ENCODE measurements around the gene EOMES. TPM values are rescaled to one million over a fixed set of nuclear protein-coding genes. Genes with fewer than 3 reads are reported as not detected.
"Not testable (repeated sequence)": the region's sequence is repeated elsewhere in the genome, so short reads cannot be mapped to it uniquely, and the experiment has no call there.

The EOMES gene
- polyA plus RNA-seq (ENCODE audit: low read depth in 6 of 6) = under 1 TPM in 3 of 6 donors, not detected in 3; 0.27 to 0.40 (median 0.28) TPM

GRCh38 chr3:27721717-27722564 is at the start of gene EOMES:
Gene EOMES, minus strand, starts transcription at chr3:27722323. Its CDS starts 29 bp downstream, at chr3:27722294.
- Mint-ChIP-seq H3K4me1 (peaks cover 17 to 36% (median 29%) of the 10 kb centered on the region in 3 donors), H3K9me3 (peaks cover 0 to 9% (median 0%) of the 10 kb centered on the region in 7 donors), H3K4me3 (peak within 1 kb of the TSS; percentile 78 to 91 (median 84)), H3K27ac (peak within 1 kb of the TSS in 2 of 6 donors; percentile 41 to 93), H3K27me3 (peaks cover 83 to 86% (median 83%) of the 10 kb centered on the region in 3 donors), H3K36me3 (no peaks in the 10 kb centered on the region)
- peak; percentile 48 for DNase-seq
- ATAC-seq (ENCODE audit: low read depth in 2 of 2) = peak; percentile 74 to 79

GRCh38 chr3:27770384-27770783 is 48.3 kb upstream of the EOMES start:
- H3K4me1 Mint-ChIP-seq; ATAC-seq (ENCODE audit: low read depth in 2 of 2); H3K27ac Mint-ChIP-seq; H3K9me3 Mint-ChIP-seq; H3K4me3 Mint-ChIP-seq; DNase-seq; H3K36me3 Mint-ChIP-seq: not testable (repeated sequence)
- H3K27me3 Mint-ChIP-seq = peaks cover 4 to 35% (median 23%) of the 10 kb centered on the region in 3 donors

GRCh38 chr3:27767000-27767399 is 44.9 kb upstream of the EOMES start:
- ATAC-seq (ENCODE audit: low read depth in 2 of 2) = no peak
- peak overlapping the region in 1 of 6 donors; percentile 2 for H3K27ac Mint-ChIP-seq
- H3K4me1 Mint-ChIP-seq = no peaks in the 10 kb centered on the region
- peaks cover 0 to 29% (median 15%) of the 10 kb centered on the region in 3 donors for H3K27me3 Mint-ChIP-seq
- H3K9me3 Mint-ChIP-seq = peaks cover 0 to 4% (median 0%) of the 10 kb centered on the region in 7 donors
- no peak for DNase-seq
- no peak overlapping the region for H3K4me3 Mint-ChIP-seq
- H3K36me3 Mint-ChIP-seq = no peaks in the 10 kb centered on the region

- H3K27me3 Mint-ChIP-seq = peaks cover 8 to 19% (median 19%) of the 10 kb centered on the region in 3 donors
- H3K9me3 Mint-ChIP-seq = no peaks in the 10 kb centered on the region
- H3K4me3 Mint-ChIP-seq = no peak overlapping the region
- no peaks in the 10 kb centered on the region for H3K4me1 Mint-ChIP-seq
- H3K27ac Mint-ChIP-seq = no peak overlapping the region
- no peak for DNase-seq
- ATAC-seq (ENCODE audit: low read depth in 2 of 2) = no peak
- H3K36me3 Mint-ChIP-seq = no peaks in the 10 kb centered on the region
Observed at GRCh38 chr3:27758083-27758482, 36.0 kb upstream of the EOMES start.

- H3K4me1 Mint-ChIP-seq = no peaks in the 10 kb centered on the region
- H3K27me3 Mint-ChIP-seq = peaks cover 0 to 20% (median 19%) of the 10 kb centered on the region in 3 donors
- H3K9me3 Mint-ChIP-seq = no peaks in the 10 kb centered on the region
- no peak overlapping the region for H3K27ac Mint-ChIP-seq
- no peak overlapping the region for H3K4me3 Mint-ChIP-seq
- ATAC-seq (ENCODE audit: low read depth in 2 of 2) (no peak), DNase-seq (no peak)
- no peaks in the 10 kb centered on the region for H3K36me3 Mint-ChIP-seq
Observed at GRCh38 chr3:27756877-27757276, 34.8 kb upstream of the EOMES start.

- ATAC-seq (ENCODE audit: low read depth in 2 of 2) = no peak
- DNase-seq = no peak
- peaks cover 9 to 31% (median 18%) of the 10 kb centered on the region in 3 donors for H3K27me3 Mint-ChIP-seq
- no peaks in the 10 kb centered on the region for H3K36me3 Mint-ChIP-seq
- no peak overlapping the region for H3K27ac Mint-ChIP-seq
- no peak overlapping the region for H3K4me3 Mint-ChIP-seq
- no peaks in the 10 kb centered on the region for H3K9me3 Mint-ChIP-seq
- no peaks in the 10 kb centered on the region for H3K4me1 Mint-ChIP-seq
Observed at GRCh38 chr3:27752926-27753325, 30.8 kb upstream of the EOMES start.

GRCh38 chr3:27749643-27750042 is 27.5 kb upstream of the EOMES start:
- Mint-ChIP-seq H3K36me3 (no peaks in the 10 kb centered on the region), H3K27ac (no peak overlapping the region), H3K4me1 (no peaks in the 10 kb centered on the region), H3K27me3 (peaks cover 17 to 32% (median 21%) of the 10 kb centered on the region in 3 donors), H3K9me3 (no peaks in the 10 kb centered on the region), H3K4me3 (no peak overlapping the region)
- DNase-seq (no peak), ATAC-seq (ENCODE audit: low read depth in 2 of 2) (no peak)

GRCh38 chr3:27746838-27747237 is 24.7 kb upstream of the EOMES start:
- Mint-ChIP-seq H3K9me3 (peaks cover 4 to 9% (median 7%) of the 10 kb centered on the region in 7 donors), H3K36me3 (peaks cover 0 to 14% of the 10 kb centered on the region in 2 donors), H3K27ac (no peak overlapping the region), H3K4me3 (no peak overlapping the region), H3K4me1 (no peaks in the 10 kb centered on the region), H3K27me3 (peaks cover 26 to 45% (median 38%) of the 10 kb centered on the region in 3 donors)
- ATAC-seq (ENCODE audit: low read depth in 2 of 2) (no peak), DNase-seq (no peak)

GRCh38 chr3:27740854-27741253 is 18.7 kb upstream of the EOMES start:
- no peak for DNase-seq
- Mint-ChIP-seq H3K27ac (no peak overlapping the region), H3K4me1 (no peaks in the 10 kb centered on the region), H3K27me3 (peaks cover 25 to 55% (median 46%) of the 10 kb centered on the region in 3 donors), H3K9me3 (peaks cover 6 to 12% (median 7%) of the 10 kb centered on the region in 7 donors), H3K4me3 (no peak overlapping the region), H3K36me3 (peaks cover 0 to 14% of the 10 kb centered on the region in 2 donors)
- no peak for ATAC-seq (ENCODE audit: low read depth in 2 of 2)

- no peak for ATAC-seq (ENCODE audit: low read depth in 2 of 2)
- H3K36me3 Mint-ChIP-seq = no peaks in the 10 kb centered on the region
- H3K4me1 Mint-ChIP-seq = no peaks in the 10 kb centered on the region
Observed at GRCh38 chr3:27737091-27737490, 15.0 kb upstream of the EOMES start.

GRCh38 chr3:27730774-27731659 is 8.9 kb upstream of the EOMES start:
- H3K4me1 Mint-ChIP-seq = peaks cover 20 to 32% (median 30%) of the 10 kb centered on the region in 3 donors
- DNase-seq (no peak), ATAC-seq (ENCODE audit: low read depth in 2 of 2) (no peak)
- no peaks in the 10 kb centered on the region for H3K36me3 Mint-ChIP-seq
- H3K9me3 Mint-ChIP-seq = peaks cover 0 to 8% (median 0%) of the 10 kb centered on the region in 7 donors
- peaks cover 76 to 82% (median 78%) of the 10 kb centered on the region in 3 donors for H3K27me3 Mint-ChIP-seq
- peak overlapping the region in 4 of 8 donors; percentile 1 to 48 (median 14) for H3K4me3 Mint-ChIP-seq
- H3K27ac Mint-ChIP-seq = no peak overlapping the region

More at GRCh38 chr3:27737091-27737490, 15.0 kb upstream of the EOMES start:
- Mint-ChIP-seq H3K27me3 (peaks cover 36 to 58% (median 48%) of the 10 kb centered on the region in 3 donors), H3K9me3 (peaks cover 0 to 3% (median 0%) of the 10 kb centered on the region in 7 donors), H3K4me3 (no peak overlapping the region), H3K27ac (no peak overlapping the region)
- DNase-seq = no peak

- Mint-ChIP-seq H3K27ac (peak overlapping the region in 1 of 6 donors; percentile 65), H3K4me3 (peak overlapping the region in 4 of 8 donors; percentile 1 to 46 (median 23)), H3K4me1 (peaks cover 20 to 32% (median 30%) of the 10 kb centered on the region in 3 donors), H3K9me3 (peaks cover 0 to 8% (median 0%) of the 10 kb centered on the region in 7 donors), H3K36me3 (no peaks in the 10 kb centered on the region), H3K27me3 (peaks cover 74 to 82% (median 80%) of the 10 kb centered on the region in 3 donors)
- DNase-seq (no peak), ATAC-seq (ENCODE audit: low read depth in 2 of 2) (no peak)
Observed at GRCh38 chr3:27729748-27730611, 7.9 kb upstream of the EOMES start.
